HG03378 (cell line): ENCODE results near the gene DHRS3.
"Not testable (repeated sequence)": the region's sequence is repeated elsewhere in the genome, so short reads cannot be mapped to it uniquely, and the experiment has no call there.

Experiments
- ATAC-seq: cut with Tn5 transposase; IDR thresholded peaks from one replicate; pipeline ENCODE4 v1.9.1; 2021; ENCODE audit warnings: mild to moderate bottlenecking, moderate library complexity; ENCODE audit not compliant: unreplicated experiment

DHRS3 gene

DNA sequence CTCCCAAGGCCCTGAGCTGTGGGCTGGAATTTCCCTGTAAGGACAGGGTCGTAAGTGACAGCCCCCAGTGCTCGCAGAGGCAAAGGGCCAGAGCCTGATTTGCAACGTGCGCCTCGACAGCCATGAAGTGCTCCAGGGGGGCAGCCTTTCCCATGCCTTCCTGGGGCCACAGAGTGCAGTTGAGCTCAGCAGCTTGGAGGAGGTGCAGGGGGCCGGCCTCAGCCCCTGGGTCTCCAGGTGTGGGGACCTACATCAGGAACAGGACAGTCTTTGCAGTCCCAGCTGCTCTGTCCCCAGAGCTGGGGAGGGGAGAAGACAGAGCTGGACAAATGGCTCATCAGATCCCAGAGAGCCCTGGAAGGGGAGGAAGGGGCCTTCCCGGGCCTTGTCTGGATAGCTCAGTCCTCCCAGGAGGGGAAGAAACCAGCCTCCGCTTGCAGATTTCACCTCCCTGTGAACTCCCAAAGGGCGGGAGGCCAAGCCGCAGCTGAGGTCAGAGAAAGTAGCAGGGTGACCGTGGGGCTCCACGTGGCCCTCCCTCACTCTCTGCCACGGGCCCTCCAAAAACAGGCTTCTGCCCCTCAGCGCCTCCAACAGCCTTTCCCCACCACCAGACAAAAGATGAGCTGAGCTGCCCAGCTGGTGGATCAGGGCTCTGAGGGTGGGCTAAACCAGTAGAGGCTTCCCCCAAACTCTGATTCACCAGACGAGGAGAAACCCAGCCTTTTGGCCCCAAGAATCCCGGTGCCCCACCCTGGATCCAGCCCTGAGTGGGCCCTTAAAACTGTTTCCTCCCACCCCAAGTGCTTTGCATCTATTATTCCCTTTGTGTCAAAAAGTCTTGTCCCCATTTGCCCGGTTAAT, 76.5 kb downstream of the DHRS3 start:
- no peak for ATAC-seq

DNA sequence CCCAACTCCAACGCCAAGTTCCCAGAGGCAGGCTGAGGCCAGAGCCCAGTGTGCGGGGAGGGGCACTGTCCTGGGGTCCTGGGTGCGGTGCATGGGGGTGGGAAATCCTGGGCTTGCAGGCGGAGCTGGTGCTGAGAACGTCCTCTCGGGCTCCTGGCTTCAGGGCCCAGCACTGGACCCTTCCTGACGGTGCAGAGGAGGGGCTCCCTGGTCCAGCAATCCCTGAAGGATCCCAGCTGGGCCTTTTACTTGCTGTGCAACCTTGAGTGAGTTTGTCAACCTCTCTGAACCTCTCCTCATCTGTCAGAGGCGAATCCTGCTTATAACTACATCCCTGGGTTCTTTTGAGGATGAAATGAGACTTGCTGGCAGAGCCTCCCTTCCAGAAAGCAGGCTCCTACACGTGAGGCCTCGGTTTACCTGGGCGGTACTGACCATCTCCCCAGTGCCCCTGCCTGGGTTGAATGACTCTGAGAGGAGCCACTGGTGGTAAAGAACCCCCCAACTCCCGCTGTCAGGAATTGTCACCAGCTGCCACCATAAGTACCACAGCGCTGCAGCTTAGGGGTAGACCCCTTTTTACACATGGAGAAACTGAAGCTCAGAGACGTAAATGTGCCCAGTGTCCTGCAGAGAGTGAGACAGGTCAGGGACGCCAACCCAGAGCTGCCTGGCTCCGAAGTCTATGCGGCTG, 77.3 kb downstream of the DHRS3 start:
- no peak for ATAC-seq

DNA sequence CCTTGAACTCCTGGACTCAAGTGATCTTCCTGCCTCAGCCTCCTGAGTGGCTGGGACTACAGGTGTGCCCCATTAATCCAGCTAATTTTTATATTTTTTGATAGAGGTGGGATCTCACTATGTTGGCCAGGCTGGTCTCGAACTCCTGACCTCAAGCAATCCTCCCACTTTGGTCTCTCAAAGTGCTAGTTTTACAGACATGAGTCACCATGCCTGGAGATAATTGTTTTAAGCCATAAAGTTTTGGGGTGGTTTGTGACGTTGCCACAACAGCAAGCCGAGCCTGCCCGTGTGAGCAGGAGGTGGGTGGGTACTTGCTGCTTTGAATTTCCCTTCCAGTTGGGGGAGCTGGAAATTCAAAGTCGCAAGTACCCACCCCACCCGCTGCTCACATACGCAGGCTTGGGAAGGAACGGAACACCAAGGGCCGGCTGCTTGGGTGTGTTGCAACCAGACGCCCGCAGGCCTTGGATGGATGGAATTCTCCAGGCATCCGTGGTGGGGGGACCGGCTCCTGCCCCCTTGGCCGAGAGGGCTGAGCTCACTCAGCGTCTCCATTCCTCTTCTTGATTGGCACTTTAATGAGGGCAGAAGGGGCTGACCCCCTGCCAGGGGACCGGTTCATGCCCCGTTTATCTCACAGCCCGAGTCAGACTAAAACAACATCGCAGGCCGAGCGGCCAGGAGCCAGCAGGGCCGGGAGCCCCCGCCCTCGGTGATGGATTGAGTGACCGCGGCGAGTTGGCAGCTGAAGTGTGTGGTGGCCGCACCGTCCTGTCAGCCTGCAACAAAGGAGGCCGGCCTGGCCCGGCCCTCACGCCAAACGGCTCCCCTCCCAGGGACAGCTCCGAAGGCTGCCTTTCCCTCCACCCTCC, 78.1 kb downstream of the DHRS3 start:
- no peak for ATAC-seq

DNA sequence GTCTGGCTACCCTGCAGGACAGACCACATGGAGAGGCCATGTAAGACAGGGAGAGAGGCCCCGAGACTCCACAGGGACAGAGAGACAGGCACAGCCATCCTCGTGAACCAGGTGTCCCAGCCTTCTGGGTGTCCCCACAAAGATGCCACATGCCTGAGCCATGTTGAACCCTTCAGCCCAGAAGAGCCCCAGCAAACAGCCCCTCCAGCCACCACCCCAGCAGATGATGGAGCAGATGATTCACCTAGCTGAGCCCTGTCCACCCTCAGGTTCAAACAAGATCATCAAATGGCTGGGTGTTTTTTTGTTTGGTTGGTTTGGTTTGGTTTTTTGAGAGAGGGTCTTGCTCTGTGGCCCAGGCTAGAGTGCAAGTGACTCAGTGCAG, 78.7 kb downstream of the DHRS3 start:
- ATAC-seq: no peak

DNA sequence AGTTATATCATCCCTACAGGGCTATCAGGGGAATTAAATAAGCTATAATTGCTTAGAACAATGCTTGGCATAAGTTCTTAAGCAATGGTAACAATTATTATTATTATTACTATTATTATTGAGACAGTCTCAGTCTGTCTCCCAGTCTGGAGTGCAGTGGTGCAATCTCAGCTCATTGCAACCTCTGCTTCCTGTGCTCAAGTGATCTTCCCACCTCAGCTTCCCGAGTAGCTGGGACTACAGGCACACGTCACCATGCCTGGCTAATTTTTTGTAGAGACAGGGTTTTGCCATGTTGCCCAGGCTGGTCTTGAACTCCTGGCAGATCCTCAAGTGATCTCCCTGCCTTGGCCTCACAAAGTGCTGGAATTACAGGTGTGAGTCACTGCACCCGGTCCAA, 79.5 kb downstream of the DHRS3 start:
- ATAC-seq: not testable (repeated sequence)

DNA sequence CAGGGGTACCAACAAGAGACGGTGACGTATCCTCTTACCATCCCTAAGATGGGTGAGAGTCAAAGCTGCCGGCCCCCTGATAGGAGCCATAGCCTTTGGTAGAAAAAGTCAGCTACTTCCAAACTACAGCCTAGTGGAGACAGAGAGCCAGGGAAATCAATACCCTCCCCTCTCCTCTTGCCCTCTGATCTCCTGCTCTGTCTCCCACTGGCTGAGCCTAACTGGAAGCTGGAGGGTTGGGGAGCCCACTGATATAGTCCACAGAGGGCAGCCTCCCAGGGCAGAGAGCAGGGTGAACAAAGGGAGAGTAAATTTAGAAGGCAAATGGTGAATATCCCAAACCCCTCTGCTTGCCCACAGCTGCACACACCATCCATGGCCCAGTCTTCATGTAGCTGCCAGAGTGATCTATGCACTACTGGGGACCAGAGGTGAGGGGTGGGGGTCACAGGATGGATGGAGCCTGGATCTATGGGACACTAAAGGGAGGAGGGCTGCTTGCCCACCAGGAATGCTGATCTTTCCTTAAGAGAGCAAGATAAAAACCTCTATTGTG, 80.0 kb downstream of the DHRS3 start:
- no peak for ATAC-seq

DNA sequence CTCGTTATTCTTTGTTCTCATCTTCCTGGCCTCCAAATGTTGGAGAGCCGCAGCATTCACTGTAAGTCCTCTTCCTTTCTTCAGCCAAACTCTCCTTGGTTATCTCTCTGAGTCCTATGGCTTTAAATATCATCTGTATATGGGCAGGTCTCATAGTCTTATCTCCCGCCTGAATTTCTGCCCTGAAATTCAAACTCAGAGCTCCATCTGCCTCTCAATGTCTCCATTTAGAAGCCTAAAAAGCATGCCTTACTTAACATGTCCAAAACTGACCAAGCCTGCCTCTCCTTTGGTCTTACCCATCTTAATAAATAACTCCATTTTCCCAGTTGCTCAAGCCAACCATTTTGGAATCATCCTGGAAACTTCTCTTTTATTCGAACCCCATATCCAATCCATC, 80.7 kb downstream of the DHRS3 start:
- no peak for ATAC-seq

DNA sequence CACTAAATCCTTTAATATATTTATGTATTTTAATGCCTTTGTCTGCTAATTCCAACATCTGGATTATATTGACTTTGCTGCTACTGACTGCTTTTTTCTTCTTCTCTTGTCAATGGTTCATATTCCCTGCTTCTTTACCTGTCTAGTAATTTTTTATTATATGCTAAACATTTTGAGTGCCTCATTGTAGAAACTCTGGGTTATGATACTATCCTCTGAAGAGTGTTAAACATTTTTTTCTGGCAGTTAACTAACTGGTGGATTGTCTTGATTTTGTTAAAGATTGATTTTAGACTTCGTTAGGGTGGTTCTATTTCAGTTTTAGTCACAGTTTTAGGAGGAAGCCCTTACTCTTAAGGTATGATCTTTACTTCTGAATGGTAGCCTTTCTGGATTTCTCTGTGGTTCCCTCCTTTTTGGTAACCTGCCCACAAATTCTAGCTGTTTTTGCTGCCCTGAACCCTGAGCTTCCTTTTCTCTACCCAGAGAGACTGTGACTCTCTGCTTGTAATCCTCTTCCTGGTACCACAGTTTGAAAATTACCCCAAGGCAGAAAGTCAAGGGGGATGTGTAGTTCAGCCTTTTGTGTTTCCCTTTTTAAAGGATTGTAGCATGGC, 81.9 kb downstream of the DHRS3 start:
- no peak for ATAC-seq

DNA sequence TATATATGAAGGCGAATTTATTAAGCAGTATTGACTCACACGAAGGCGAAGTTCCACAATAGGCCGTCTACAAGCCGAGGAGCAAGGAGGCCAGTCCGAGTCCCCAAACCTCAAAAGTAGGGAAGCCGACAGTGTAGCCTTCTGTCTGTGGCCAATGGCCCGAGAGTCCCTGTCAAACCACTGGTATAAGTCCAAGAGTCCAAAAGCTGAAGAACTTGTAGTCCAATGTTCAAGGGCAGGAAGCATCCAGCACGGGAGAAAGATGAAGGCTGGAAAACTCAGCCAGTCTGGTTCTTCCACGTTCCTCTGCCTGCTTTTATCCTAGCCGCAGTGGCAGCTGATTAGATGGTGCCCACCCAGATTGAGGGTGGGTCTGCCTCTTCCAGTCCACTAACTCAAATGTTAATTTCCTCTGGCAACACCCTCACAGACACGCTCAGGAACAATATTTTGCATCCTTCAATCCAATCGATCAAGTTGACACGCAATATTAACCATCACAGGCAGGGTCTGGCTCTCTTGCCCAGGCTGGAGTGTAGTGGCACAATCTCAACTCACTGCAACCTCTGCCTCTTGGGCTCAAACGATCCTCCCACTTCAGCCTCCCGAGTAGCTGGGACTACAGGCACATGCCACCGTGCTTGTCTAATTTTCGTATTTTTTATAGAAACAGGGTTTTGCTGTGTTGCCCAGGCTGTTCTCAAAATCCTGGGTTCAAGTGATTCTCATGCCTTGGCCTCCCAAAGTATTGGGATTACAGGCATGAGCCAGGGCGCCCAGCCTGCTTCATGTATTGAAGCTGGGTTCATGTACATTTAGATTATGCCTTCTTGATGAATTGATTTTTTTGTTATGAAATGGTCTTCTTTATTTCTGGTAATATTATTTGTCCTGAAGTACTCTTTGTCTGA, 85.3 kb downstream of the DHRS3 start:
- ATAC-seq: no peak

DNA sequence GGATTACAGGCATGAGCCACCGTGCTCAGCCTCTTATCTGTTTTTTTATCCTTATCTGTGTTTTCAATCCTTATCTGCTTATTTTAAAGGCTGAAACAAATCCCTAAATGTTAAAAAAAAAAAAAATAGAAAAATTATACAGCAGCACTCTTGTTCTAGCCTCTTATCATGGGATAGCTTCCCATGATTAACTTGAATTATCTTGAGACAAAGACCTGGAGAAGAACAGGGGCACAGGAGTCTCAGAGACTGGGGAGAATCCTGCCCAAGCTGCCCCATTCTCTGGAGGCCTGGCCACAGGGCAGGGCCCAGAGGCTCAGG, 86.9 kb downstream of the DHRS3 start:
- no peak for ATAC-seq

DNA sequence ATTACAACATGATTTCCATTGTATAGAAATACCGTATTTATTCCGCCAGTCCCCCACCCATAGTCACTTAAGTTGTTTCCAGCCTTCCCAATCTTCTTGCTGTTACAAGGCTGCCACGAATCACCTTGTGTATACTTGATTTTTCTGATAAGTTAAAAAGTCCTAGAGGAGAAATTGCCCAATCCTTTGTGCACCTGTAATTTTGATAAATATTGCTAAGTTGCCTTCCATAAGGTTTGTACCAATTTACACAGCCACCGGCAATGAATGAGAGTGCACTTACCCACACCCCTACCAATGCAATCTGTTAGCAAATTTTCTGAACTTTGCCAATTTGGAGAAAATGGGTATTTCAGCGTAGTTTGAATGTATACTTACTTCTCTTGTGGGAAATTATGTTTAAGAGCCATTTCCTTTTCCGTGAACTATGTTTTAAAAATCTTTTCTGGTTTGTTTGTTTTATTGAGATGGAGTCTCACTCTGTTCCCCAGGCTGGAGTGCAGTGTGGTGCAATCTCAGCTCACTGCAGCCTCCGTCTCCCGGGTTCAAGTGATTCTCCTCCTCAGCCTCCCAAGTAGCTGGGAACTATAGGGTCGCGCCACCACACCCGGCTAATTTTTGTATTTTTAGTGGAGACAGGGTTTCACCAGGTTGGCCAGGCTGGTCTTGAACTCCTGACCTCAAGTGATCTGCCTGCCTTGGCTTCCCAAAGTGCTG, 87.4 kb downstream of the DHRS3 start:
- no peak for ATAC-seq

DNA sequence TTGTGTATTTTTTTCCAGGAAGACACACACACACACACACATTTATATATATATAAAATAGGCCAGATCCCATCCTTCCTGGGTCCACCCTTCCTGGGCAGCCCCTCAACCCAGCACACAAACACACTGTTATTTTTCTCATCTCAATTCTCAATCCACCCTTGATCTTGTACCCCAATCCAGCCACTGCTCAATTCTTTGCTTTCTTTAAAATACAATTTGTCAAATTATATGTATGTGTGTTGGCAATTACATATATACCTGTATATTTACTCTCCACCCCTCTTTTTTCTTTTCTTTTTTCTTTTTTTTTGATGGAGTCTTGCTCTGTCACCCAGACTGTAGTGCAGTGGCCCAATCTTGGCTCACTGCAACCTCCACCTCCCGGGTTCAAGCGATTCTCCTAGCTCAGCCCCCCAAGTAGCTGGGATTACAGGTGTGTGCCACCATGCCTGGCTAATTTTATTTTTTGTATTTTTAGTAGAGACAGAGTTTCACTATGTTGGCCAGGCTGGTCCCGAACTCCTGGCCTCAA, 88.3 kb downstream of the DHRS3 start:
- no peak for ATAC-seq

DNA sequence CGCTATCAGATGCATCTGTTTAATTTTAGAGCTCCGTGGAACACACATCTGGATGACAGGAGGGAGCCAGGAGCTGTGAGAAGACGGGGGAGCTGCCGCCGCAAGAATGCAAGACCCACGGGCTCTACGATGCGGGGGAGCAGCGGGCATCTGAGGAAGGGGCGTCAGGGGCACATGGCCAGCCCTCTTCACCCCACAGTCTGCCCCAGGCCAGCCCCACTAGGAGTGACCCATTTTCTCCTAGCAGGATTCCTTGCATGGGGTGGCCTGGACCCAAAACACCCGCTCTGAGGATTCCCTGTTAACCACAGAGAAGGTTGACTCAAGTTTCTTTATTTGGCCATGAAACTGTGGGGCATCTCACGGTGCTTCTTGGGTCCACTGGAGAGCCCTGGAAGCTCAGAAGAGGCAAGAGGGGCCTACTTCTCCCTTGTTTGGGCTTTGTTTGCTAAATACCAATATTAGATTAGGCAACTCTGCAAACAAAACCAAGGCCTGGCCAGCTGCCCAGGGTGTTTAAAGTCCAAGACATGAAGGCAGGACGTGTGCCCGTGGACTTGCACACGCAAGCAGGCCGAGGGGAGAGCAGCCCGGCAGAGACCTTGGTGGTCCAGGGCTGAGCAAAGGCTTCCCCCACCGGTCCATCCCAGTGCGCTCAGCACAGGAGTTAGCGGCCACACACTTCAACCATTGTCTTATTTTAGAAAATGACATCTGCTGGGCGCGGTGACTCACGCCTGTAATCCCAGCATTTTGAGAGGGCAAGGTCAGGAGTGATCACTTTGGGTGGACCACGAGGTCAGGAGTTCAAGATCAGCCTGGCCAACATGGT, 89.8 kb downstream of the DHRS3 start:
- no peak for ATAC-seq

DNA sequence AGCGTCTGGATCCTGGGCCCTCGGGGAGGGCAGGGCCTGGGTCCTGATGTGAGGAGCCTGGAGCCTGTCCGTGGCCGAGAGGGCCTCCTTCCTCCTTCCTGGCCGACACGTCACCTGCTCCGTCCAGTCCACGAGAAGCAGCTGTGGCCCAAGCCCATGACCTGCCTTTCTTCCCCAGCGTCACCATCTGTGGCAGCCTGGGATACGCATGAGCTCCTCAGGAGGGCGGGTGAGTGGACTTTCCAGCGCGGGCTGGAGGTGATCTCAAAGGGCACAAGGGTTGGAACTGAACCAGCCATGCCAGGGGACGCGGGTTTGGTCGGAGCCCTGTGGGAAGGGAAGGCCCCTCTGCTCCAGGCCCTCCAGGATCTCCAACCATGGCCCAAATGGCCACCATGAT, 90.4 kb downstream of the DHRS3 start:
- no peak for ATAC-seq

DNA sequence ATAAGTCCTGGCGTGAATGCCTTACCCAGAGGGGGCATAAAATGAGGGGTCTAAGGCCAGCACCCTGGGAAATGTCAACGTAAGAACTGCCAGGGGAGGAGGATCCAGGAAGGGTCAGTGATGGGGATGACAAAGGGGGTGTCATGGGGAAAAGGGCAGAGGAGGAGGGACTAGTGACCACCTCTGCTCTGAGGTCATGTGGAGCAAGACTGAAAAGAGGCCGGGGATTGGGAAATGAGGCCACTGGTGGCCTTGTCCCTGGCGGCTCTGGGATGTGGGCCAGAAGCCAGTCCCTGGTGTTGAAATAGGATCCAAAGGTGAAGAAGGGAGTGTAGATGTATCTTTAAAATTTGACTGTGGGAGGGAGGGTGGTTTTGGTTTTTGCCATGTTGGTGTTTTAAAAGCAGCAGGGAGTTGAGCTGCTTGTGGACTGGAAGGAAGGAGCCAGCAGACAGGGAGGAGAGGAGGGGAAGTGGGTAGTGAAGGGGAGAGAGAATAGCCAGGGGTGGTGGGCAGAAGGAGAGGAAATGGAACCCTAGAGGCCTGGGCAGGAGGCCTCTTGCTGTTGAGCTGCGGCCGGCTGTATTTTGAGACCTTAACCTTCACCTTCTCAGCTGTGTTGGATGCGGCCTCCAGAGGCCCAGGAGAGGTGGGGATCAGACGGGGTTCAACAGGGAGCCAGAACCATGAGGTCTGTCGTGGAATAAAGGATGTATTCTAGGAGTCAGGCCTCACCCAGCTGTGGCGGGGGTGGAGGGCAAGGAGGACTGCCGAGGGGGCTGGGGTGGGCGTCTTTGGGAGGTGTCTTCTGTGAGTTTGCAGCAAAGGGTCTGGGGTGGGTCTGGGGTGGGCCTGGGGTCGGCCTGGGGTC, 92.5 kb downstream of the DHRS3 start:
- no peak for ATAC-seq

DNA sequence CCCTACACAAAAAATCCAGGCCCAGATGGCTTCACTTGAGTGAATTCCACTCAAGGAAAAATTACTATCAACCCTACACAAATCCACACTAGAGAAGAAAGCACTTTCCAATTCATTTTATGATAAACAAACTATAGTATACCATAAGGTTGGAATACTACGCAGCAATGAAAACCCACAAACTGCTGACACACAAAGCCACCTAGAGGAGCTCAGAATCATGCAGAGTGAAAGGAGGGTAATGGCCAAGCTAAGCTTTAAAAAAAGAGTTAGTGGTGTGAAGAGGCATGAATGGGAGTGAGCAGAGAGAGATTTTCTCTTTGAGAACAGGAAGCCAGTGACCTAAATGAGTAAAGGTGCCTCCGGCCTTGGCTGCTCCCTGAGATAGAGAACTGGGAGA, 93.7 kb downstream of the DHRS3 start:
- no peak for ATAC-seq

DNA sequence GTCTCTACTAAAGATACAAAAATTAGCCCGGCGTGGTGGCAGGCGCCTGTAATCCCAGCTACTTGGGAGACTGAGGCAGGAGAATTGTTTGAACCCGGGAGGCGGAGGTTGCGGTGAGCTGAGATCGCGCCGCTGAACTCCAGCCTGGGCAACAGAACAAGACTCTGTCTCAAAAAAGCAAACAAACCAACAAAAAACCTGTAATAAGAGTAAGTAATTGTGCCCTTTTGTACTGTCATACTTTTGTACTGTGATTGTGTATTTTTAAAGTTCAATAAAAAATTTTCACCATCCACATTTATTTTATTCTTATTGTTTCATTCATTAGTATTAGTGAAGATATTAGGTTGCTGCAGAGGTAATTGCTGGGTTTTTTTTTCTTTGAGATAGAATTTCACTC, 95.2 kb downstream of the DHRS3 start:
- not testable (repeated sequence) for ATAC-seq
